ENCODE measurements around the gene CPZ.

The CPZ gene

DNA sequence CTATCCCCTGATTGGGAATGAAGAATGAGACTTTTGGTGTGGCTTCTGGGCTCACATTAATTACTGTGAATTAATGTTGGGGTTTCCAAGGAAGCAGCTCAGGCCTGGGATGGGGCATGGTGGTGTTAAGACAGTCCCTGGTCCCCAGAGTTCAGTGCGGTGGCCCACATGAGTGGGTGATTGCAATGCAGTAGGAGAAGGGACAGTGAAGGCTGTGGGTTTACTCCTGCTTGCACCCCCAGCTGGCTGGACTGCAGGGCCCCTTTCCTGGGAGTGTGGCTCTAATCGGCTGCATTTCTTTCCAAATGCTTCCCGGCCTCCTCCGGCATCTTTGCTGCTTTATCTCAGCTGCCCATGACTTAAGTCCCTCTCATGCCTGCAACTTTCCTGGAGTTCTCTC, 40.5 kb upstream of the CPZ start:
- TF ChIP-seq CTCF (IDR thresholded peaks at IDR 0.05; ENCODE audit: control extremely low read depth, extremely low read depth, low read depth, missing control alignments) = no peak
- ChIA-PET POLR2A (no interaction called here), CTCF (interaction anchor here (1.1 to 1.4 kb wide), 4 partner anchors 10 to 83 kb away, joined by 3 read pairs; no protein-coding TSS in a partner anchor)
- no peak for DNase-seq (ENCODE audit: extremely low spot score)

DNA sequence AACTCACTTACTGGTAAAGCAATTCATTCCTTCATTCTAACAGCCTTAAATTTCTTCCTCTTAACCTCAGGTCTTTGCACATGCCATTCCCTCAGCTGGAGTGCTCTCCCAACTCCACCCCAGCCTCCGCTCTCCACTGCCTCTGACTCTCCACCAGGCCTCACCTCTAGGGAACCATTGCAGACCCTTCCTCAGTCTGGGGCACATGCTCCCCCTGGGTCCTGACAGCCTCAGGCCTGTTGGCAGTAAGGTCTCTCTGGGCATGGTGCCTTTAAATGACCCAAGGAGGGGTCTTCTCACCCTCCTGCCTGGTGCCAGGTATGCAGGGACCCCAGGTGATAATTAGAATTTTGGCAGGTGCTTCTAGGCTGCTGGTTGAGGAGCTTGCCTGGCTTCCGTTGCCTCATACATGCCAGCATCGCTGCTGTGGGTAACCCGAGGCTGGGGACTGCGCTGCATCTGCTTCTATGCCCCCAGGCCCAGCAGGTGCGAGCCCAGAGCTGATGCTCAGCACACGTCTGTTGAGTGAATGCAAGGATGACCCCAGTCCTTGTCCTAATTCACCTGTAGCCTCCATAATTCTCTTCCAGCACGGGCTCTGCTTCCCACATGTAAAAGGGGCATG, 39.9 kb upstream of the CPZ start:
- CTCF ChIA-PET = interaction anchor here (0.8 to 1.4 kb wide), 5 partner anchors 10 to 84 kb away, joined by 3 read pairs; no protein-coding TSS in a partner anchor
- TF ChIP-seq CTCF (IDR thresholded peaks at IDR 0.05; ENCODE audit: control extremely low read depth, extremely low read depth, low read depth, missing control alignments) = no peak
- POLR2A ChIA-PET = no interaction called here
- no peak for DNase-seq (ENCODE audit: extremely low spot score)

- ChIA-PET POLR2A (no interaction called here), CTCF (interaction anchor here (0.8 to 1.4 kb wide), 3 partner anchors 9 to 39 kb away, joined by 3 read pairs; no protein-coding TSS in a partner anchor)
- no peak for DNase-seq (ENCODE audit: extremely low spot score)
- no peak for TF ChIP-seq CTCF (IDR thresholded peaks at IDR 0.05; ENCODE audit: control extremely low read depth, extremely low read depth, low read depth, missing control alignments)
Observed at GRCh38 chr4:8553216-8553615, 39.3 kb upstream of the CPZ start.

- no peak for DNase-seq (ENCODE audit: extremely low spot score)
- POLR2A ChIA-PET = no interaction called here
- no peak for TF ChIP-seq CTCF (IDR thresholded peaks at IDR 0.05; ENCODE audit: control extremely low read depth, extremely low read depth, low read depth, missing control alignments)
- CTCF ChIA-PET = interaction anchor here (0.9 kb wide), 1 partner anchor 10 kb away, joined by 3 read pairs; no protein-coding TSS in a partner anchor
Observed at GRCh38 chr4:8553991-8554405, 38.6 kb upstream of the CPZ start.

DNA sequence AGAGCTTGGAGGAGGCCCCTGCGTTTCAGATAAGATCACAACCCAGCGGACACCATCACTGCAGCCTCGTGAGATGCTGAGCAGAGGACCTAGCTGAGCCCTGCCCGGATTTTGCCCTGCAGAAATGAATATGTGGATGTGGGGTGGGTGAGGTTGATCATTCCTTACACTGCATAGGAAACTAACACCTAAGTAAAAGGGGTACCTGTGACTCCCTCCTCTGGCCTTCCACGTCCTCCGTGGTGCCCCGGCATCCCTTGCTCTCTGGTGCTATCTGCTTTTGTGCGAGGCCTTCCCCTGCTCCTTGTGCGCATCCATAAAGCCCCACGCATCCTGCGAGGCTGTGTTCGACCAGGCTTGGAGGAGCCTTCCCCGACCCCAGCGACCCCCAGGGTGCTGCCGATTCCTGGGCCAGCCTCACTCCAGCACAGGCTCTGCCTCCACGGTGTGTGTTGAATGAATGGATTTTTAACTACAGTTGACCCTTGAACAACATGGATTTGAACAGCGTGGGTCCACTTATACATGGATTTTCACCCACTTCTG, 37.9 kb upstream of the CPZ start:
- POLR2A ChIA-PET = no interaction called here
- CTCF ChIA-PET = no interaction called here
- DNase-seq (ENCODE audit: extremely low spot score) = no peak
- no peak for TF ChIP-seq CTCF (IDR thresholded peaks at IDR 0.05; ENCODE audit: control extremely low read depth, extremely low read depth, low read depth, missing control alignments)

DNA sequence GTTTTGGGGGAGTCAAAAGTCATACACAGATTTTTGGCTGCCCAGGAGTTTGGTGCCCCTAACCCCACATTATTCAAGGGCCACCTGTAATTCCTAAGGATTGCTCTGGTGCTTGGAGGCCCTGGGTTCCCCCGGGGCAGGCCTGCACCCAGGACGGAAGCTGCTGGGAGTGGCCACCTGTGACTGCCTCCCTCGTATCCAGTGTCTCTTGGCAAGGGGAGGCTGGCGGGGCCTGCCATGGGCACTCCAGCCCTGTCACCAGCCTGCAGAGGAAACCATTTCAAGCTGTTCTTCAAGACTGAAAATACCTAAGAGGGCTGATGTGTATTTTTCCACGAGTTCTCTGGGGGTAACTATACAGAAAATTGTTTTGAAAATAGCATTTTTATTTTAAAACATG, 36.8 kb upstream of the CPZ start:
- no peak for TF ChIP-seq CTCF (IDR thresholded peaks at IDR 0.05; ENCODE audit: control extremely low read depth, extremely low read depth, low read depth, missing control alignments)
- ChIA-PET POLR2A (no interaction called here), CTCF (no interaction called here)
- DNase-seq (ENCODE audit: extremely low spot score) = no peak
